NCI-H1436 treated with DMSO at 0.1 percent for 48 hours (cell line): Measurements from ENCODE around the gene THBD.
"Not testable (repeated sequence)": the region's sequence is repeated elsewhere in the genome, so short reads cannot be mapped to it uniquely, and the experiment has no call there.

Experiments used
- DNase-seq: peaks from one replicate; lab custom pipeline; 2025; lab: John Stamatoyannopoulos, UW

THBD gene

DNA sequence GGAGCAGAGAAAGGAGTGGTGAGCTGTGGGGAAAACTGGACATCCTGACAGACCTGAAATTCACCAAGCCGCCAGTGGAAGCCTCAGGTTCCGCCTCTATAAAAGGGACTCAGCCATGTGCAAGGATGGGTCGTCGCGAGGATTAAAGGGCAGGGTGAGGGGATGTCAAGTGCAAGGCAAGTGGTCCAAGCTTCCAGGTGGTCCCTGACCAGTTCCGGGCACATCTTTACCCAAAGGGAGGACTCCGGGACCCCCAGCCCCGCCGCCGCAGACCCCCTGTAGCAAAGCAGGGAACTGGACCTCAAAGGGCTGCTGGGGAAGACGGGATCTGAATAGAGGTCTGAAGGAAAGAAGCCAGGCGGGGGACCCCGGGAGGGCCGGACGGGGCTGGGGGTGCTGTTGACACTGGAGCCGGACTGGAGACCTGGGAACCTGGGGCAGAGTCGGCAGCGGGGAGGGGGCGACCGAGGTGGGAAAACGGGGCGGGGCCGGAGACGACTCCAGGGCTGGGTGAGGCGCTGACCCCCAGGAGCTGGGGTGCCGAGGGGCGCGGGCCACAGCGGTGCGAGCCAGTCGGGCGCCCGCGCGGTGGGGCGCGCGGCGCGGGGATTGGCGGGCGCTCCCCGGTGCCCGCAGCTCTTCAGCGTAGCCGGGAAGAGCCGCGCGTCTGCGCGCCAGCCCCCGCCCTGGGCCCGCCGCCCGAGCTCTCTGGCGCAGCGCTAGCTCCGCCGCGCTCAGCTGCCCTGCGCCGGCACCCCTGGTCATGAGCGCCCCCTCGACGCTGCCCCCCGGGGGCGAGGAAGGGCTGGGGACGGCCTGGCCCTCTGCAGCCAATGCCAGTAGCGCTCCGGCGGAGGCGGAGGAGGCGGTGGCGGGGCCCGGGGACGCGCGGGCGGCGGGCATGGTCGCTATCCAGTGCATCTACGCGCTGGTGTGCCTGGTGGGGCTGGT lies 14.5 kb downstream of the THBD start, which contains the start of gene SSTR4:
Gene SSTR4 (plus strand): TSS at position 592 of the 951 bp plus-strand sequence. CDS start 172 bp downstream, at position 764.
- no peak for DNase-seq

- no peak for DNase-seq
These were observed 15.6 kb downstream of the THBD start for GRCh38 chr20:23033918-23034317.

GRCh38 chr20:23032750-23033078 lies 16.8 kb downstream of the THBD start:
- no peak for DNase-seq

GRCh38 chr20:23032056-23032749 lies 17.3 kb downstream of the THBD start:
- no peak for DNase-seq

DNA sequence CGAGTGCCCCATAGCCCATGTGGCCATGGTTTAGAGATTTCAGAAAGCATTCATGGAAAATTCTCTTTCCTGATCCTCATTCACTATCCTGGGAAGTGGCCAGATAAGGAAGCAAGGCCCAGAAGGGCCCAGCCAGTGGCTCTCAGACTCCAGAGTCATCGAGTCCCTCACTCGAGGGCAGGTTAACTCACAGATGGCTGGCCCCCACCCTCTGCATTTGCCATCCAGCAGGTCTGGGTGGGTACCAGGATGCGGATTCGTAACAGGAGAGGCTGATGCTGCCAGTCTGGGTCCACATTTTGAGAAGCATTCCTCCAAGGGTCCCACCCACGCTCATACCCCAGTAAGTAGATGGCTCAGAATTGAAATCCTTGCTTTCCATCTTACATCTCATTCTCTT lies 18.1 kb downstream of the THBD start:
- DNase-seq: no peak

DNA sequence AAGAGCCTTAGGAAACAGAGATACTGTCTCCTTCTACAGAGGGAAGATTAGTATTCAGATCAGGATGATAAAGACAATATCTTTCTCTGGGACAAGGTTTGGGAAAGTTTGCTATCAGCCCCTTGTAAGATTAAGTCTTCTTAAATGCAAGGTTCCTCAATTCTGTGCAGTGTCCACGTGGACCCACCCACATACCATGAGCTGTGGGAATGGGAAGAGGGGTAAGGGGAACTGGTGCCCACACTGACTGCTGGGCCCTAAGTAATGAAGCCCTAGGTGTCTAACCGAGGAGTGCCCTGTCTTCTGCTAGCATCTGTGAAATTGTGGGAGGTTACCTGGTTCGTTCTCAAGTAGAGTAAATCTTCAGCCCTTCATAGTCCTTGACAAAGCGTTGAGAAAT lies 20.1 kb downstream of the THBD start:
- no peak for DNase-seq

- no peak for DNase-seq
These were observed 21.1 kb downstream of the THBD start for GRCh38 chr20:23028392-23028791.

DNA sequence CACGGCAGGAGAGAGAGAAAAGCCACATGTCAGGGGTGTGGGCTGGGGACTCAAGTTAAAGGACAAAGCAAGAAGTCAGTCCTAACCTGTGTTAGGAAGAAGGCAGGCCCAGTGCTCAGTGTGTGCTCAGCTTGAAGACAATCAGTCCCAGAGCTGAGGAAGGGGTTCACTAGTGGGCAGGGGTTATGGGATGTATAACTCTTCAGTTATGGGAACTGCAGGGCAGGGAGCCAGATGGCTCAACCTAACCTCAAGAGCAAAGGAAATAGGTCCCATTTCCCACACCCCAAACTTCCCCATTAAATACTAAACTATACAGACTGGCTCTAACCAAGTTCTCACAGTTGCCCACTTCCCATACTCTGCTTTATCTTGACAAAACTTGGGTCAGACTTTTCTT lies 21.8 kb downstream of the THBD start:
- DNase-seq: no peak

DNA sequence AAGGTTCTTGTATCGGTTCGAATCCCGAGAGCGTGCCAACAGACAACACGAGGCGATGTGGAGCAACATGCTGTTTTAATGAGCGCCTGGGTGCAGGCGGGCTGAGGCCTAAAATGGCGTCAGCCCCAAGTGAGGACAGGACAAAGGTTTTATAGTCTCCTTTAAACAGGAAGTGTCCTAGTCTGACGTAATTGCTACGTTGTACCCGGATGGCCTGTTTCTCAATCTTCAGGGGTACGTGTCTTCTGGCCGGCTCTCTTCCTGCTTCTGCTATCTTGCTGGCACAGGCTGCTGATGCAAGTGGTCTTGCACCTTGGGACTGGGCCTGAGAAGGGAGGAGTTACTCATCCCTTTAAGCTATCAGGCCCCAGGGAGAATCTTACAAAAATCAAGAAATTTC lies 24.0 kb downstream of the THBD start:
- not testable (repeated sequence) for DNase-seq

DNA sequence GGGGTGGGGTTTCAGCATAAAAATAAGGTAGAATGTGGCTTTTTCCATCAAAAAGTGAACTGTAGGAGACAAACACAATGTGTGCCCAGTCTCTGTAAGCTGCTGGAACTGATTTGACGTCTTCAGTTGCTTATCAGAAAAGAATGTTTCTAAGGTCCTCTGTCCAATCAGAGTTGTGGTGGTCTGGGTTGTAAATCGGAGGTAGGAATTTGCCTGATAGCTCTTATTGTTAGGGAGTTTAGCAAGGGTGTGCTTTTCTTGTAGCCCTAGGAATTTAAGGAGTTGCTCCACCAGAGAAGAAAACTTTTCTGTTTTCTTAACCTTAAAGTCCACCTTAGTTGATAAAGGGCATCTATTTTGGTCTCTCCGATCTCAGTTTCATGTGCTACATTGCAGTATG lies 24.8 kb downstream of the THBD start:
- no peak for DNase-seq

DNA sequence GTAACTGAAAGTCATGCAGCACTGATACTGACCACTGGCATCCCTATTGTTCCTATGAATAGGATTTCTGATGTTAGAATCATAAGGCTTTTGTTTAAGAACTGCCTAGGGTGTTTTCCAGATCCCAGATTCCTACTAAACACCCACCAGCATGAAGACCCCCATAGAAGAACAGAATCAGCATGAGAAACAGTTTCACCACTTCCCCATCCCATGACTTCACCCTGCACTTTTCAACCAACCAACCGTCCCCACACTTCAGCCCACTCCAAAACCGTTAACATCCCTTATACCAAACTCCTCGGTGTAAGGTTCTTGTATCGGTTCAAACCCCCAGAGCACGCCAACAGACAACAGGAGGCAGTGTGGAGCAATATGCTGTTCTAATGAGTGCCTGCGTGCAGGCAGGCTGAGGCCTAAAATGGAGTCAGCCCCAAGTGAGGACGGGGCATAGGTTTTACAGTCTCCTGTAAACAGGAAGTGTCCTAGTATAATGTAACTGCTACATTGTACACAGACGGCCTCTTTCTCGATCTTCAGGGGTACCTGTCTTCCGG lies 25.8 kb downstream of the THBD start:
- no peak for DNase-seq

DNA sequence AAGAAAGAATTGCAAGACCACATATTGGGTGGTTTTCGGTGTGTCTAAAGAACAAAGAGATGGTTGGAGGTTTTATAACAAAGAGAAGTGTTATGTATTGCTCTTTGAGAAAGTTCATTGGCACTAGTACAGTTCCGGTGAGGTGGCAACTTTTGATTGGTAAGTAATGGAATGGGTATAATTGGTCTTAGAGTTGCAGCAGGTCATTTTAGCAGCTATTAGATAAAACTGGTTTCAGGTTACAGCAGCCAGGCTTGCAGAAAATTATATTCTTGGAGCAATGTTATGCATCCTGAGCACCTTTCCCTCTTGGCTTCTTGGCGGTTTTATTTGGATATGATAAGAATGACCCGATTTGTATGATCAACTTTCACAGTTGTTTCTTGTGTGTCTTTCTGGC lies 26.6 kb downstream of the THBD start:
- DNase-seq: no peak

DNA sequence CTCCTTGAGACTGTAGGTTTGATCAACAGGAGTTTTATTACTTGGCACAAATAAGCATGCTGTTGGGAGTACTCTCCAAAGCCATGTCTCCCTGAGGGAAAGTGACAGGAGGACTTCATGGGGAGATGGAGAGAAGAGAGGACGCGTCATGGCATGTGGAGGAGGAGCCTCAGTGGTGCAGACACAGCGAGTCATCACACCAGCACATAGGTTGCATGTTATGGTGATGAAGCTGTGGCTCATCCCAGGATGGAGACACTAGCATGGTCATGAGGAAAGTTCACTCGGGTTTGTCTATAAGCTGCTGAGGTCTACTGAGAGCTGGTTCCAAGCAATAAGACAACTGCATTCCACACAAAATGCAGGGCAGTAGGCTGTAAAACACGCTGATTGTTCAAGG lies 27.5 kb downstream of the THBD start:
- DNase-seq: no peak

DNA sequence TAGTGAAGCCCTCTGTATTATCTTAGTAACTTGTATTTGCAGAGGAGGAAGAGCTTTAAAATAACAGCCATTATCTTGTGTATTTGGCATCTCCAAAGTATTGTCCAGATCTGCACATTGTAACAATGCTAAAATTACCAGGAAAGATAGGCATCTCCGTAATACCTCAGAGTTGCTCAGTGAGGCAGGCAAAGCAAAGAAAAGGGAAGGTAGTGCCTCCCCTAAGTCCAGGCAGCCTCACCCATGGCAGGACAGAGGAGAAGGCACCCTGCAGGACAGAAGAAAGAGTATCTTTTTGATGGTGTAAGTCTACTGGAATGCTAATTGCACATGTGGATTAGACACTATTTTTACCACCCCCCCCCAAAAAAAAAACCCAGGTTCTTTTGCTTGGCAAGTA lies 27.9 kb downstream of the THBD start:
- DNase-seq: no peak

GRCh38 chr20:23020230-23021018 lies 29.0 kb downstream of the THBD start:
- no peak for DNase-seq

- no peak for DNase-seq
These were observed 30.1 kb downstream of the THBD start for GRCh38 chr20:23019403-23019802.

- no peak for DNase-seq
These were observed 30.5 kb downstream of the THBD start for GRCh38 chr20:23018941-23019340.

DNA sequence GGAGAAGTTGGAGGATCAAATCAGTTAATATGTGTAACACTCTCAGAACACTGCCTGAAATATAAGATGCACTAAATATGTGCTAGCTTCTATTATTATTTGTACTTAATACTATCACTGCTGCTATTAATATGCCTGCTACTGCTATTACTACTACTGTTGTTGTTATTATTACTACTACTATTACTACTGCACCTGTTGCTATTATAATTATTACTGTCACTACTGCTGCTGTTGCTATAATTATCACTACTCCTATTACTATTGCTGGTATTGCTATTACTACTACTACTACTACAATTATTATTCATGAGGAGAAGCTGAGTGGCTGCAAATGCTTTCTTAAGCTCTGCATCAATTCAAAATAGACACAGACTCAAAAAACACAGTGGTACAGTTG lies 31.0 kb downstream of the THBD start:
- DNase-seq: no peak

DNA sequence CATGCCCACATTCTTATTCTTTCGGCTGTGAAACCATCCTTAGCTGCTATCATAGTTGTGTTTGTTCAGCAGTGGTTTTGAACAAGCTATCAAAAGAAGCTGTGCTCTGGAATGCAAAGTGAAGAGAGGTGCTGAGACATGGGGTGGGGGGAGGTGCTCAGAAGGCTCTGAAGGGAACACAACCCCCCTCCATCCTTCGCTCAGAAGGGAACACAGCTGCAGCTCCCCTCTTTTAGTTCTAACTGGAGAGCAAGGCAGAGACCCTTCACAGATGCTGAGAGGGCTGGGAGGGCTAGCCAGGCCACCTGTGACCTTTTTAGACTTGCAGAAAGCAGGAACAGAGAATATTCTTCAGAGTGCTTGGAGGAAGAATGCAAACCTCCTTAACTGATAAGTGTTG lies 32.0 kb downstream of the THBD start:
- DNase-seq: no peak

DNA sequence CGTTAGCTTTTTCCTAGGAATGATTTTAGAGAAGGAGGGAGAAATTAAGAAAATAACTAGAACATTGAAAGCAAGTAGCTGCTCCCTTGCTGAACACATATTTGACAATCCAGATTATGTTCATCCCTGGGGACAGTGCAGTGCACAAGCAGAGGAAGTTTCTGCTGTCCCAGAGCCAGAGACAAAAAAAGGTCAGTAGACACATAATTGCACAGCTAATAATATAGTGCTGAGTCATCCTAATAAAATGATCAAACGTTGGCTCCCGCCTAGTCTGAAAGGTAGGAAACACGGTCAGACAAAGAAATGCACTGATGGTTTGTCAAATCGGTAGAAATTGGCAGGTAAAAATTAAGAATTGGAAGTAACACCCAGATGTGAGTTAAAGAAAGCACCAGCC lies 36.0 kb downstream of the THBD start:
- no peak for DNase-seq

DNA sequence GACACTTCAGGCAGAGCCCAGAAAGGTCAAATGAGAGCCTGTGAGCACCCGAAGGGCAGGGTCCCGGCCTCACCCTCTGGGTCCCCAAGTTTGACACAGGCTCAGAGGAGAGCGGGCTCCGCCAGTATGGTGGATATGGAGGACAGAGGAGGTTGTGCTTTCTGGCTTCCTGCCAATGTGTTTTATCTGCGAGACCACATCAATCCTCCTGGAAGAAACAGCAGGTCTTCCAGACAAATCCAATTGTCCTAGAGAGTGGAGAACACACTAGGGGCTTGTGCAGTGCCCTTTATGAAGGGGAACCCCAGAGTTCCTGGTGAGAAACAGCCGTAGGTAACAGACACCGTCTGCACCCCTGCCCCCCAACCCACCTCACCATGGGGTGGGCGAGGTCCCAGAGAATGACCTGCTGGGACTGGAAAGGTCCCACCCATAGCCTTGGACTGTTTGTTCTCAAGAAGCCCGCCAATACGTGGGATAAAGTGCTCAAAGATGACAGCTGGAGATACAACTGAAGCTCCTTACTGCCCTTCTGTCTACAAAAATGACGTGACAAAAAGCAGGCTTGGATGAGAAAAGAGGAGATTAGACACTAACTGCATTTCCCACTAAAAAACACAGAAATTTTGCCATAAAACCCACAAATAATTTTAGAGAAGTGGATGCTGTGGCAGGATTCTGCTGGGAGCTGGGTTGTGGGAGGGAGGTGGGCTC lies 38.3 kb downstream of the THBD start:
- no peak for DNase-seq

DNA sequence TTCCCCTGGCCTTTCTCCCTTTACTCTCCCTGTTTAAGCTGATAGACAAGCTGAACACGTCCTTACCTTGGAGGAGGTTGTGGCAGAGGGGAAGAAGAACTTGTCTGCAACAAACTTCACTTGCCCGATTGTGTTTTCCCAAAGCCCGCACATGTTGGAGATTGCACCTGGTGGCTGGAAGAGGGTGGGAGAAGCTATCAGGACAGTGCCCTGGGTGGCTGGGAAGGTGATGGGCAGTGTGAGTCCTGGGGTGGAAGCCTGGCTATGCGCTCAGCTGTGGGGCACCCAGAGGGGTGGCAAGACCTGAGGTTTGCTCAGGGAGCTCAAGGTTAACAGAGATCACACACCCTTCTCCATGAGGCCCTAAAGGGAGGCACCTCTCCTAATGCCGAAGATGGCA lies 39.4 kb downstream of the THBD start:
- no peak for DNase-seq
